Panc1 (cell line): Measurements from ENCODE around the gene LINC00237. TPM values are rescaled to one million over a fixed set of nuclear protein-coding genes. Genes with fewer than 3 reads are reported as not detected.

ENCODE experiments used
- ATAC-seq: fragments of 200-7000 bp; cut with Tn5 transposase; 2 replicates; pipeline ENCODE4 v1.9.1; 2020; ENCODE audit warnings: mild to moderate bottlenecking, moderate library complexity
- BruUV-seq: library from RNA; stranded (reverse); fragments of 400-500 nt; replicated peaks from 2 replicates; lab custom pipeline; 2021; lab: Mats Ljungman, UMichigan
- CTCF ChIA-PET: fragments of 300-600 bp; sonication (Branson Sonifier 250); formaldehyde crosslinking; loops from one replicate; lab custom pipeline; 2022; ENCODE audit warnings: antibody characterized with exemption; lab: Charles Lee
- POLR2A ChIA-PET: fragments of 300-600 bp; sonication (Branson Sonifier 250); formaldehyde crosslinking; loops from one replicate; lab custom pipeline; 2022; ENCODE audit warnings: antibody characterized with exemption; lab: Charles Lee
- DNase-seq: peaks from one replicate; pipeline ENCODE4 v3.0.0-alpha.2; 2010; ENCODE audit warnings: low read depth, low spot score
- H3K27ac ChIP-seq: 2 replicates; pipeline ENCODE4 v1.5.1; 2011; ENCODE audit warnings: mild to moderate bottlenecking, low read length, inconsistent platforms
- H3K27me3 ChIP-seq: fragments of 200-500 bp; sonication (Bioruptor generic); 2 replicates; pipeline ENCODE4 v1.6.0; 2014; ENCODE audit warnings: low read length, inconsistent platforms; ENCODE audit not compliant: control insufficient read depth, insufficient read depth
- H3K36me3 ChIP-seq: fragments of 200-500 bp; sonication (Bioruptor generic); 2 replicates; pipeline ENCODE4 v1.5.1; 2014; ENCODE audit warnings: inconsistent platforms, mild to moderate bottlenecking, low read length, moderate library complexity; ENCODE audit not compliant: control insufficient read depth, insufficient read depth
- H3K4me1 ChIP-seq: 2 replicates; pipeline ENCODE4 v1.5.1; 2011; ENCODE audit warnings: inconsistent platforms, mild to moderate bottlenecking, low read length, moderate library complexity; ENCODE audit not compliant: control insufficient read depth, insufficient read depth
- H3K4me3 ChIP-seq, 2 experiments: 2 replicates each; pipeline ENCODE4 v1.5.1; 2011 to 2012; ENCODE audit warnings: low read depth in 2 of 2, low read length in 2 of 2, mild to moderate bottlenecking in 2 of 2, inconsistent platforms in 1 of 2, moderate library complexity in 1 of 2
- H3K9me3 ChIP-seq: fragments of 200-500 bp; sonication (Bioruptor generic); 2 replicates; pipeline ENCODE4 v1.5.1; 2014; ENCODE audit warnings: low read depth, mild to moderate bottlenecking, inconsistent platforms, low read length, moderate library complexity; ENCODE audit not compliant: control insufficient read depth, insufficient read depth
- POLR2AphosphoS5 ChIP-seq: IDR thresholded peaks from 2 replicates; pipeline ENCODE4 v1.6.1; 2012; ENCODE audit warnings: mild to moderate bottlenecking, low read depth, low read length, moderate library complexity
- SIN3A ChIP-seq: IDR thresholded peaks from 2 replicates; pipeline ENCODE4 v1.6.1; 2012; ENCODE audit warnings: low read depth, mild to moderate bottlenecking, low read length, moderate library complexity, borderline replicate concordance; ENCODE audit not compliant: insufficient read depth
- TCF7L2 ChIP-seq: IDR thresholded peaks from 2 replicates; pipeline ENCODE4 v1.6.1; 2011; ENCODE audit warnings: mild to moderate bottlenecking, low read depth, low read length, inconsistent platforms
- in situ Hi-C: cut with HindIII; loops from 2 replicates; pipeline ENCODE4 v1.10.0; 2016; ENCODE audit warnings: low sequenced_read_pairs, low pct_unique_long_range_greater_than_20kb
- intact Hi-C: fragments of 100-400 bp; cut with micrococcal nuclease; formaldehyde crosslinking; loops from one replicate; pipeline ENCODE4 v1.10.0; 2022; ENCODE audit not compliant: unreplicated experiment
- total RNA-seq: library from RNA; stranded (reverse); gene quantifications from one replicate; pipeline ENCODE4 v1.2.1, GENCODE V29; 2021; ENCODE audit not compliant: unreplicated experiment
- TF ChIP-seq, protein P1 (sequence below): fragments of 450-650 bp; IDR thresholded peaks from 2 replicates; pipeline ENCODE4 v1.5.1; 2017; ENCODE audit warnings: mild to moderate bottlenecking
- TF ChIP-seq, protein P2 (sequence below), 2 experiments: IDR thresholded peaks; 2 replicates each; pipeline ENCODE4 v1.6.1; 2011 to 2012; ENCODE audit warnings: low read depth in 2 of 2, control low read depth in 1 of 2, low read length in 1 of 2, mild to moderate bottlenecking in 1 of 2, moderate library complexity in 1 of 2; ENCODE audit not compliant: insufficient read depth in 1 of 2

Gene LINC00237
- total RNA-seq, 1 experiment from 2014 or later = not detected

DNA sequence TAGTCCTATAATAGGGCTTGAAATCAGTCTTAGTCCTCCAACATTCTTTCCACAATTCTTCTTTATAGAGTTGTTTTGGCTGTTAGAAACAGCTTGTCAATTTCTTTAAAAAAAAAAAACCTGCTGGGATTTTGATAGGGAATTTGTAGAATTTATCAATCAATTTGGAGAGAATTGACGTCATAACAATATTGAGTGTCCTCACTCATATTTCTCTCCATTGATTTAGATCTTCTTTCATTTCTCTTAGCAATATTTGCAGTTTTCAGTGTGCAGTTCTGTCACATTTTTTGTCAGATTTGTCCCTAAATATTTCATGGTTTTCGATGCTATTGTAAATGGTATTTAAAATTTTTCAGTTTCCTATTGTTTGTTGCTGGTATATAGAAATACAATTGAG is 5.3 kb upstream of the LINC00237 start:
- H3K36me3 ChIP-seq = no peaks in the 10 kb centered on the region
- ChIA-PET CTCF (no interaction called here), POLR2A (no interaction called here)
- TF ChIP-seq POLR2AphosphoS5 (no peak), SIN3A (no peak), TCF7L2 (no peak)
- TF ChIP-seq, protein P1, sequence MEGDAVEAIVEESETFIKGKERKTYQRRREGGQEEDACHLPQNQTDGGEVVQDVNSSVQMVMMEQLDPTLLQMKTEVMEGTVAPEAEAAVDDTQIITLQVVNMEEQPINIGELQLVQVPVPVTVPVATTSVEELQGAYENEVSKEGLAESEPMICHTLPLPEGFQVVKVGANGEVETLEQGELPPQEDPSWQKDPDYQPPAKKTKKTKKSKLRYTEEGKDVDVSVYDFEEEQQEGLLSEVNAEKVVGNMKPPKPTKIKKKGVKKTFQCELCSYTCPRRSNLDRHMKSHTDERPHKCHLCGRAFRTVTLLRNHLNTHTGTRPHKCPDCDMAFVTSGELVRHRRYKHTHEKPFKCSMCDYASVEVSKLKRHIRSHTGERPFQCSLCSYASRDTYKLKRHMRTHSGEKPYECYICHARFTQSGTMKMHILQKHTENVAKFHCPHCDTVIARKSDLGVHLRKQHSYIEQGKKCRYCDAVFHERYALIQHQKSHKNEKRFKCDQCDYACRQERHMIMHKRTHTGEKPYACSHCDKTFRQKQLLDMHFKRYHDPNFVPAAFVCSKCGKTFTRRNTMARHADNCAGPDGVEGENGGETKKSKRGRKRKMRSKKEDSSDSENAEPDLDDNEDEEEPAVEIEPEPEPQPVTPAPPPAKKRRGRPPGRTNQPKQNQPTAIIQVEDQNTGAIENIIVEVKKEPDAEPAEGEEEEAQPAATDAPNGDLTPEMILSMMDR = no peak
- TF ChIP-seq, protein P2, sequence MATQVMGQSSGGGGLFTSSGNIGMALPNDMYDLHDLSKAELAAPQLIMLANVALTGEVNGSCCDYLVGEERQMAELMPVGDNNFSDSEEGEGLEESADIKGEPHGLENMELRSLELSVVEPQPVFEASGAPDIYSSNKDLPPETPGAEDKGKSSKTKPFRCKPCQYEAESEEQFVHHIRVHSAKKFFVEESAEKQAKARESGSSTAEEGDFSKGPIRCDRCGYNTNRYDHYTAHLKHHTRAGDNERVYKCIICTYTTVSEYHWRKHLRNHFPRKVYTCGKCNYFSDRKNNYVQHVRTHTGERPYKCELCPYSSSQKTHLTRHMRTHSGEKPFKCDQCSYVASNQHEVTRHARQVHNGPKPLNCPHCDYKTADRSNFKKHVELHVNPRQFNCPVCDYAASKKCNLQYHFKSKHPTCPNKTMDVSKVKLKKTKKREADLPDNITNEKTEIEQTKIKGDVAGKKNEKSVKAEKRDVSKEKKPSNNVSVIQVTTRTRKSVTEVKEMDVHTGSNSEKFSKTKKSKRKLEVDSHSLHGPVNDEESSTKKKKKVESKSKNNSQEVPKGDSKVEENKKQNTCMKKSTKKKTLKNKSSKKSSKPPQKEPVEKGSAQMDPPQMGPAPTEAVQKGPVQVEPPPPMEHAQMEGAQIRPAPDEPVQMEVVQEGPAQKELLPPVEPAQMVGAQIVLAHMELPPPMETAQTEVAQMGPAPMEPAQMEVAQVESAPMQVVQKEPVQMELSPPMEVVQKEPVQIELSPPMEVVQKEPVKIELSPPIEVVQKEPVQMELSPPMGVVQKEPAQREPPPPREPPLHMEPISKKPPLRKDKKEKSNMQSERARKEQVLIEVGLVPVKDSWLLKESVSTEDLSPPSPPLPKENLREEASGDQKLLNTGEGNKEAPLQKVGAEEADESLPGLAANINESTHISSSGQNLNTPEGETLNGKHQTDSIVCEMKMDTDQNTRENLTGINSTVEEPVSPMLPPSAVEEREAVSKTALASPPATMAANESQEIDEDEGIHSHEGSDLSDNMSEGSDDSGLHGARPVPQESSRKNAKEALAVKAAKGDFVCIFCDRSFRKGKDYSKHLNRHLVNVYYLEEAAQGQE (IDR thresholded peaks at IDR 0.05; ENCODE audit: insufficient read depth in 1 of 2, low read depth in 2 of 2, low read length in 1 of 2) = no peak
- no peak overlapping the region for H3K4me3 ChIP-seq
- no peaks in the 10 kb centered on the region for H3K4me1 ChIP-seq
- intact Hi-C loops = no loop called here
- BruUV-seq = no TSS peak
- DNase-seq (no peak), ATAC-seq (no peak)
- H3K9me3 ChIP-seq = no peaks in the 10 kb centered on the region
- peaks cover 2% of the 10 kb centered on the region; the same call in 1 of the 2 replicates for H3K27me3 ChIP-seq
- in situ Hi-C loops = no loop called here
- no peak overlapping the region for H3K27ac ChIP-seq

DNA sequence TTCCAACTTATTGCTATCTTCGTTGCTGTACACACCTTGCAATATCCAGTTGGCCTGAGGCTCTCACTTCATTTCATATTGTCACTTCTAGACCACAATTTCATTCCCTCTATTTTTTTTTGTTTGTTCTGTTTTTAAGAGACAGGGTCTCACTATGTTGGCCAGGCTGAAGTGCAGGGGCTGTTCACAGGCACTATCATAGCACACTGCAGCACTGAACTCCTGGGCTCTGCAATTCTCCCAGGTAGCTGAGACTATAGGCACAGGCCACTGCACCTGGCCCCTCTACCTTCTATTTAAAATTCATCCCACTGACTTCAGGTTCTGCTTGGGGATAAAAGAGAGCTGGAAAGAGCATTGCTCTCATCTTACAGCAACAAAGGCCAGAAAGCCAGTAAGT is 4.7 kb upstream of the LINC00237 start:
- BruUV-seq = no TSS peak
- ChIA-PET POLR2A (no interaction called here), CTCF (no interaction called here)
- H3K27me3 ChIP-seq = peaks cover 2% of the 10 kb centered on the region; the same call in 1 of the 2 replicates
- DNase-seq = no peak
- no peaks in the 10 kb centered on the region for H3K9me3 ChIP-seq
- H3K4me3 ChIP-seq = no peak overlapping the region
- no peaks in the 10 kb centered on the region for H3K36me3 ChIP-seq
- no peak overlapping the region for H3K27ac ChIP-seq
- no peak for ATAC-seq
- no peaks in the 10 kb centered on the region for H3K4me1 ChIP-seq
- intact Hi-C loops (no loop called here), in situ Hi-C loops (no loop called here)
- TF ChIP-seq, protein P2 (IDR thresholded peaks at IDR 0.05; ENCODE audit: insufficient read depth in 1 of 2, low read depth in 2 of 2, low read length in 1 of 2) = no peak
- TF ChIP-seq POLR2AphosphoS5 (no peak), SIN3A (no peak), TCF7L2 (no peak)
- TF ChIP-seq, protein P1 = no peak
